NCI-H82 treated with DMSO at 0.1 percent for 48 hours (cell line): Measurements from ENCODE around the gene NPTXR.

Experiments
- DNase-seq: peaks from one replicate; lab custom pipeline; 2025; ENCODE audit not compliant: unreplicated experiment; lab: John Stamatoyannopoulos, UW

The NPTXR gene

GRCh38 chr22:38853196-38853651, 9.4 kb upstream of the NPTXR start:
- DNase-seq, result no peak

- DNase-seq, result no peak
Measured at GRCh38 chr22:38852522-38852921, 8.7 kb upstream of the NPTXR start.

GRCh38 chr22:38850941-38851849, 7.4 kb upstream of the NPTXR start:
- DNase-seq, result no peak

GRCh38 chr22:38850399-38850798, 6.6 kb upstream of the NPTXR start:
- DNase-seq, result no peak

GRCh38 chr22:38849811-38850210, 6.0 kb upstream of the NPTXR start:
- DNase-seq, result no peak

GRCh38 chr22:38846412-38846811, 2.6 kb upstream of the NPTXR start:
- no peak for DNase-seq

GRCh38 chr22:38845004-38845740, 1.3 kb upstream of the NPTXR start:
- DNase-seq, result no peak

- DNase-seq, result no peak
Measured at GRCh38 chr22:38844315-38845003, 631 bp upstream of the NPTXR start.

GRCh38 chr22:38843201-38843656, 599 bp downstream of the NPTXR start:
- DNase-seq, result no peak

GRCh38 chr22:38842512-38843200, 1.2 kb downstream of the NPTXR start:
- DNase-seq, result no peak

GRCh38 chr22:38841635-38842034, 2.2 kb downstream of the NPTXR start:
- DNase-seq, result no peak

GRCh38 chr22:38841211-38841610, 2.6 kb downstream of the NPTXR start:
- no peak for DNase-seq

- no peak for DNase-seq
Measured at GRCh38 chr22:38840129-38840528, 3.7 kb downstream of the NPTXR start.

- DNase-seq, result no peak
Measured at GRCh38 chr22:38839686-38840085, 4.1 kb downstream of the NPTXR start.

GRCh38 chr22:38837414-38837928, 6.4 kb downstream of the NPTXR start:
- no peak for DNase-seq

- DNase-seq, result no peak
Measured at GRCh38 chr22:38835888-38836301, 7.9 kb downstream of the NPTXR start.

- DNase-seq, result no peak
Measured at GRCh38 chr22:38834991-38835390, 8.8 kb downstream of the NPTXR start.

- no peak for DNase-seq
Measured at GRCh38 chr22:38834215-38834953, 9.4 kb downstream of the NPTXR start.

GRCh38 chr22:38833061-38833460, 10.8 kb downstream of the NPTXR start:
- DNase-seq, result no peak
